SU-DHL-6 (cell line): ENCODE measurements around the gene GRIK4.

Experiments
- CTCF ChIP-seq: fragments of 200-600 bp; sonication (generic); IDR thresholded peaks from one replicate; pipeline ENCODE4 v1.5.1; 2017; ENCODE audit warnings: antibody characterized with exemption, mild to moderate bottlenecking, low read length, moderate library complexity; ENCODE audit not compliant: insufficient read depth, poor library complexity, severe bottlenecking
- EZH2phosphoT487 ChIP-seq: fragments of 200-600 bp; sonication (generic), shearing (Covaris generic); conservative IDR thresholded peaks from 2 replicates; pipeline ENCODE4 v1.6.1; 2018; ENCODE audit warnings: mild to moderate bottlenecking, antibody characterized with exemption, low read length, moderate library complexity, mixed read lengths

DNA sequence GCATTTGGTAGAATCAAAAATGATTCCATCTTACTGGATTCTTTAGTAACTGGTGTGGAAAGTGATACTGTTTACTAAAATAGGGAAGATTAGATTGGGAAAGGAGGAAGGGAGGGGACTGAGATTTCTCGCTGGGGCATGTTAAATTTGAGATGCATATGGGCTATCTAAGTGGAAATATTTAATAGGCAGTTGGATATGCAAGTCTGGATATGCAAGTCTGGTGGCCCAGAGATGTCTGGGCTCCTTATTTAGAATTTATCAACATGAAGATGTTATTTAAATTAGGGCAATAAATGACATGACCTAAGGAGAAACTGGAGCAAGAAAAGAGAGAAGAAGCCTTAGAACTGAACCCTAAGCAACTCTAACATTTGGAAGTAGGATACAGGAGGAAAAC, 495.4 kb downstream of the GRIK4 start:
- TF ChIP-seq CTCF: no peak
- TF ChIP-seq EZH2phosphoT487: no peak
